WTC11 (cell line): Measurements from ENCODE around the gene USE1. TPM values are rescaled to one million over a fixed set of nuclear protein-coding genes. Genes with fewer than 3 reads are reported as not detected.
A peak's percentile ranks its signal among the peaks of the same experiment; 100 is the strongest.

Experiments used
- ATAC-seq: fragments of 200-7000 bp; cut with Tn5 transposase; 2 replicates; pipeline ENCODE4 v1.10.0; 2021; ENCODE audit warnings: mild to moderate bottlenecking, moderate library complexity
- CTCF ChIA-PET: fragments of 300-600 bp; sonication (Branson Sonifier 250); formaldehyde crosslinking; loops from one replicate; lab custom pipeline; 2021; ENCODE audit warnings: antibody characterized with exemption; lab: Charles Lee
- POLR2A ChIA-PET: fragments of 350-600 bp; sonication (Branson Sonifier 250); formaldehyde crosslinking; loops from one replicate; lab custom pipeline; 2021; ENCODE audit warnings: antibody characterized with exemption; lab: Charles Lee
- DNase-seq: peaks from one replicate; pipeline ENCODE4 v3.0.0; 2021; ENCODE audit warnings: low spot score
- H3K27ac Mint-ChIP-seq: 2 replicates; pipeline ENCODE4 v1.8.0; 2021; ENCODE audit warnings: mixed read lengths
- H3K27me3 Mint-ChIP-seq: 2 replicates; pipeline ENCODE4 v1.8.0; 2021; ENCODE audit warnings: low read depth, mild to moderate bottlenecking, moderate library complexity, mixed read lengths
- H3K36me3 Mint-ChIP-seq: 2 replicates; pipeline ENCODE4 v1.8.0; 2021; ENCODE audit warnings: mixed read lengths
- H3K4me1 Mint-ChIP-seq: 2 replicates; pipeline ENCODE4 v1.8.0; 2022; ENCODE audit warnings: mixed read lengths
- H3K4me3 Mint-ChIP-seq: 2 replicates; pipeline ENCODE4 v1.8.0; 2021; ENCODE audit warnings: mild to moderate bottlenecking, moderate library complexity, mixed read lengths
- H3K9me3 Mint-ChIP-seq: 2 replicates; pipeline ENCODE4 v1.8.0; 2021; ENCODE audit warnings: mixed read lengths
- AFF4 ChIP-seq: sonication (generic); formaldehyde crosslinking; IDR thresholded peaks from 2 replicates; pipeline ENCODE4 v1.8.1; 2023; ENCODE audit warnings: mild to moderate bottlenecking, missing genetic modification reagents, borderline replicate concordance
- FOXK1 ChIP-seq: sonication (generic); formaldehyde crosslinking; IDR thresholded peaks from 2 replicates; pipeline ENCODE4 v1.8.0; 2022; ENCODE audit warnings: mild to moderate bottlenecking, moderate library complexity, missing genetic modification reagents
- SMAD4 ChIP-seq: sonication (generic); formaldehyde crosslinking; IDR thresholded peaks from 2 replicates; pipeline ENCODE4 v1.8.0; 2022; ENCODE audit warnings: mild to moderate bottlenecking, missing genetic modification reagents
- STAT6 ChIP-seq: sonication (generic); formaldehyde crosslinking; conservative IDR thresholded peaks from 2 replicates; pipeline ENCODE4 v1.8.1; 2023; ENCODE audit warnings: mild to moderate bottlenecking, low read depth, missing genetic modification reagents, moderate library complexity
- ZNF121 ChIP-seq: sonication (generic); formaldehyde crosslinking; IDR thresholded peaks from 2 replicates; pipeline ENCODE4 v1.8.0; 2023; ENCODE audit warnings: missing genetic modification reagents
- ZNF317 ChIP-seq: sonication (generic); formaldehyde crosslinking; IDR thresholded peaks from 2 replicates; pipeline ENCODE4 v1.8.1; 2023; ENCODE audit warnings: low read depth, mild to moderate bottlenecking, moderate library complexity, missing genetic modification reagents, borderline replicate concordance
- ZNF416 ChIP-seq: fragments of 250-450 bp; sonication (Bioruptor Pico); IDR thresholded peaks from 2 replicates; pipeline ENCODE4 v1.9.0; 2021; ENCODE audit warnings: mild to moderate bottlenecking, inconsistent platforms
- total RNA-seq: library from RNA; stranded (reverse); gene quantifications from 3 replicates; pipeline ENCODE4 v1.2.3, GENCODE V29; 2021
- TF ChIP-seq, protein P1 (sequence below): sonication (generic); formaldehyde crosslinking; IDR thresholded peaks from 2 replicates; pipeline ENCODE4 v1.8.0; 2023; ENCODE audit warnings: missing genetic modification reagents, mild to moderate bottlenecking, borderline replicate concordance
- TF ChIP-seq, protein P2 (sequence below): sonication (generic); formaldehyde crosslinking; IDR thresholded peaks from 2 replicates; pipeline ENCODE4 v1.8.0; 2022; ENCODE audit warnings: mild to moderate bottlenecking, missing genetic modification reagents
- TF ChIP-seq, protein P3 (sequence below): sonication (generic); formaldehyde crosslinking; IDR thresholded peaks from 2 replicates; pipeline ENCODE4 v1.8.1; 2023; ENCODE audit warnings: mild to moderate bottlenecking, missing genetic modification reagents, moderate library complexity

Gene USE1
- total RNA-seq, 1 experiment from 2014 or later, result 14.2 TPM

GRCh38 chr19:17242431-17243208 is 27.5 kb downstream of the USE1 start (continued):
- TF ChIP-seq, protein P1, sequence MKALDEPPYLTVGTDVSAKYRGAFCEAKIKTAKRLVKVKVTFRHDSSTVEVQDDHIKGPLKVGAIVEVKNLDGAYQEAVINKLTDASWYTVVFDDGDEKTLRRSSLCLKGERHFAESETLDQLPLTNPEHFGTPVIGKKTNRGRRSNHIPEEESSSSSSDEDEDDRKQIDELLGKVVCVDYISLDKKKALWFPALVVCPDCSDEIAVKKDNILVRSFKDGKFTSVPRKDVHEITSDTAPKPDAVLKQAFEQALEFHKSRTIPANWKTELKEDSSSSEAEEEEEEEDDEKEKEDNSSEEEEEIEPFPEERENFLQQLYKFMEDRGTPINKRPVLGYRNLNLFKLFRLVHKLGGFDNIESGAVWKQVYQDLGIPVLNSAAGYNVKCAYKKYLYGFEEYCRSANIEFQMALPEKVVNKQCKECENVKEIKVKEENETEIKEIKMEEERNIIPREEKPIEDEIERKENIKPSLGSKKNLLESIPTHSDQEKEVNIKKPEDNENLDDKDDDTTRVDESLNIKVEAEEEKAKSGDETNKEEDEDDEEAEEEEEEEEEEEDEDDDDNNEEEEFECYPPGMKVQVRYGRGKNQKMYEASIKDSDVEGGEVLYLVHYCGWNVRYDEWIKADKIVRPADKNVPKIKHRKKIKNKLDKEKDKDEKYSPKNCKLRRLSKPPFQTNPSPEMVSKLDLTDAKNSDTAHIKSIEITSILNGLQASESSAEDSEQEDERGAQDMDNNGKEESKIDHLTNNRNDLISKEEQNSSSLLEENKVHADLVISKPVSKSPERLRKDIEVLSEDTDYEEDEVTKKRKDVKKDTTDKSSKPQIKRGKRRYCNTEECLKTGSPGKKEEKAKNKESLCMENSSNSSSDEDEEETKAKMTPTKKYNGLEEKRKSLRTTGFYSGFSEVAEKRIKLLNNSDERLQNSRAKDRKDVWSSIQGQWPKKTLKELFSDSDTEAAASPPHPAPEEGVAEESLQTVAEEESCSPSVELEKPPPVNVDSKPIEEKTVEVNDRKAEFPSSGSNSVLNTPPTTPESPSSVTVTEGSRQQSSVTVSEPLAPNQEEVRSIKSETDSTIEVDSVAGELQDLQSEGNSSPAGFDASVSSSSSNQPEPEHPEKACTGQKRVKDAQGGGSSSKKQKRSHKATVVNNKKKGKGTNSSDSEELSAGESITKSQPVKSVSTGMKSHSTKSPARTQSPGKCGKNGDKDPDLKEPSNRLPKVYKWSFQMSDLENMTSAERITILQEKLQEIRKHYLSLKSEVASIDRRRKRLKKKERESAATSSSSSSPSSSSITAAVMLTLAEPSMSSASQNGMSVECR (CRISPR knock-in tag), result no peak
- TF ChIP-seq STAT6 (CRISPR knock-in tag), result no peak

- peak overlapping the region; percentile 97 for H3K4me3 Mint-ChIP-seq
- H3K4me1 Mint-ChIP-seq, result peaks cover 42% of the 10 kb centered on the region
- ATAC-seq (no peak), DNase-seq (no peak)
- ChIA-PET POLR2A (interaction anchor here (0.7 to 2.3 kb wide), 4 partner anchors 12 to 28 kb away, joined by 3 to 9 read pairs (median 4); partner anchors contain the start of gene USE1), CTCF (interaction anchor here (0.6 to 3.7 kb wide), 9 partner anchors 8 to 529 kb away, joined by 3 to 11 read pairs (median 4); partner anchors contain the start of gene OCEL1)
- peak overlapping the region; percentile 89 for H3K27ac Mint-ChIP-seq
- no peaks in the 10 kb centered on the region for H3K27me3 Mint-ChIP-seq
- TF ChIP-seq SMAD4, result no peak
- no peak for TF ChIP-seq ZNF317 (CRISPR knock-in tag)
- peaks cover 3% of the 10 kb centered on the region for H3K36me3 Mint-ChIP-seq
- no peaks in the 10 kb centered on the region for H3K9me3 Mint-ChIP-seq
These were observed 28.2 kb downstream of the USE1 start for GRCh38 chr19:17243211-17243829.

DNA sequence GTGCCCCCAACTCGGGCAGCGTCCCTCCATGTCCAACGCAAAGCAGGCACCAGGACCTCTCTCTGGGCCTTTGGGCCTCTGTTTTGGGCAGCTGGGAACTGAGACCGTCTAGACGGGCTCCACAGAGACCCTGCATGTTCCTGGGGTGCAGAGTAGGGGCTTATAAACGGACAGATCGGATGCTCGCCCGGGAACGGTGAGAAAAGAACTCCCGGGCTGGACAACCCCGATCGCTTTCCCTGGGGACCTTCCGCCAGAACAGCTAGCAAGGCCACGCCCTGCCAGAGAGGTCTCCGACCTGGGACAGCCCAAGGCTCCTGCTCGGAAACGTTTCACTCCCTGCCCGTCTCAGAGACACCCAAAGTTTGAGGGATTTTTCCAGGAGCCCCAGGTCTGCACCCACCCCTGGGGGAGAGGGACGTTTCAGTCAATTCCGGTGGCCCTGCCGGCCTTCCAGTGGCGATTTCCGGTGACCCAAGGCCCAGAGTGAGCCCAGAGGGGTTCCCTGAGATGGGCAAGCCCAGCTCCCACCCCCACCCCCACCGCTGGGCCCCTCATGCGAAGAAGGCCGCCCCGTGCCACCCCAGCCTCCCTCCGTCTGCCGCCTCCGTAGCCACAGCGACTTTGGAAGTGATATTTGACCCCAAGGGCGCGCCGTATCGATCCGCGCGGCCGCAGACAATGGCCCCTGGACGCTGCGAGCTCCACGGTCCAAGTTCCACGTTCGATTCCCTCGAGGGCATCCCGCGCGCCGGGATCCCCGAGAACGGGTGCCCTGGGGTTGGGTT is 28.9 kb downstream of the USE1 start:
- POLR2A ChIA-PET, result interaction anchor here (1.0 to 2.3 kb wide), 5 partner anchors 8 to 29 kb away, joined by 3 to 9 read pairs (median 6); partner anchors contain the start of gene USE1
- peak; percentile 4 for ATAC-seq
- DNase-seq, result peak; percentile 58
- Mint-ChIP-seq H3K4me1 (peaks cover 49% of the 10 kb centered on the region), H3K27ac (peak overlapping the region; percentile 95), H3K27me3 (no peaks in the 10 kb centered on the region), H3K36me3 (no peaks in the 10 kb centered on the region), H3K9me3 (no peaks in the 10 kb centered on the region), H3K4me3 (peak overlapping the region; percentile 97)
- CTCF ChIA-PET, result interaction anchor here (1.4 to 3.7 kb wide), 5 partner anchors 8 to 529 kb away, joined by 3 to 11 read pairs (median 6); no protein-coding TSS in a partner anchor
- TF ChIP-seq, protein P2, sequence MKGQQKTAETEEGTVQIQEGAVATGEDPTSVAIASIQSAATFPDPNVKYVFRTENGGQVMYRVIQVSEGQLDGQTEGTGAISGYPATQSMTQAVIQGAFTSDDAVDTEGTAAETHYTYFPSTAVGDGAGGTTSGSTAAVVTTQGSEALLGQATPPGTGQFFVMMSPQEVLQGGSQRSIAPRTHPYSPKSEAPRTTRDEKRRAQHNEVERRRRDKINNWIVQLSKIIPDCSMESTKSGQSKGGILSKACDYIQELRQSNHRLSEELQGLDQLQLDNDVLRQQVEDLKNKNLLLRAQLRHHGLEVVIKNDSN (CRISPR knock-in tag), result peak; percentile 35; the same call in 1 of the 2 replicates
- no peak for TF ChIP-seq ZNF416 (CRISPR knock-in tag)
- TF ChIP-seq STAT6 (CRISPR knock-in tag), result no peak
- TF ChIP-seq FOXK1, result no peak
- no peak for TF ChIP-seq AFF4
- TF ChIP-seq, protein P3, sequence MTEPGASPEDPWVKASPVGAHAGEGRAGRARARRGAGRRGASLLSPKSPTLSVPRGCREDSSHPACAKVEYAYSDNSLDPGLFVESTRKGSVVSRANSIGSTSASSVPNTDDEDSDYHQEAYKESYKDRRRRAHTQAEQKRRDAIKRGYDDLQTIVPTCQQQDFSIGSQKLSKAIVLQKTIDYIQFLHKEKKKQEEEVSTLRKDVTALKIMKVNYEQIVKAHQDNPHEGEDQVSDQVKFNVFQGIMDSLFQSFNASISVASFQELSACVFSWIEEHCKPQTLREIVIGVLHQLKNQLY (CRISPR knock-in tag), result no peak
- 0 out of 2 replicates have a peak, but pooled peaks have one; percentile 32 for TF ChIP-seq ZNF121 (CRISPR knock-in tag)
